HG02588 (cell line): Measurements from ENCODE around the gene CPNE1.
"Not testable (repeated sequence)": the region's sequence is repeated elsewhere in the genome, so short reads cannot be mapped to it uniquely, and the experiment has no call there.

Source experiments
- ATAC-seq: cut with Tn5 transposase; IDR thresholded peaks from one replicate; pipeline ENCODE4 v1.9.1; 2021; ENCODE audit warnings: mild to moderate bottlenecking, moderate library complexity; ENCODE audit not compliant: unreplicated experiment

Gene CPNE1

GRCh38 chr20:35698298-35699126 is 33.8 kb upstream of the CPNE1 start:
- peak; percentile 29 for ATAC-seq

GRCh38 chr20:35697696-35698297 is 33.1 kb upstream of the CPNE1 start:
- ATAC-seq = no peak

- no peak for ATAC-seq
Measured at GRCh38 chr20:35695978-35696377, 31.3 kb upstream of the CPNE1 start.

GRCh38 chr20:35695245-35695749 is 30.6 kb upstream of the CPNE1 start:
- no peak for ATAC-seq

GRCh38 chr20:35690265-35690664 is 25.6 kb upstream of the CPNE1 start:
- ATAC-seq = no peak

GRCh38 chr20:35686872-35687271 is 22.2 kb upstream of the CPNE1 start:
- not testable (repeated sequence) for ATAC-seq

GRCh38 chr20:35685368-35685767 is 20.7 kb upstream of the CPNE1 start:
- not testable (repeated sequence) for ATAC-seq

GRCh38 chr20:35681960-35682359 is 17.3 kb upstream of the CPNE1 start:
- ATAC-seq = no peak

- ATAC-seq = no peak
Measured at GRCh38 chr20:35680452-35681183, 15.9 kb upstream of the CPNE1 start.

GRCh38 chr20:35674921-35675320 is 10.2 kb upstream of the CPNE1 start:
- no peak for ATAC-seq

GRCh38 chr20:35673884-35674283 is 9.2 kb upstream of the CPNE1 start:
- no peak for ATAC-seq

GRCh38 chr20:35669681-35670080 is 5.0 kb upstream of the CPNE1 start:
- no peak for ATAC-seq

- ATAC-seq = no peak
Measured at GRCh38 chr20:35669221-35669620, 4.5 kb upstream of the CPNE1 start.

GRCh38 chr20:35665949-35666288 is 1.2 kb upstream of the CPNE1 start:
- ATAC-seq = no peak

GRCh38 chr20:35663516-35664465 is 909 bp downstream of the CPNE1 start:
- peak; percentile 30 for ATAC-seq

GRCh38 chr20:35662551-35662950 is 2.1 kb downstream of the CPNE1 start:
- no peak for ATAC-seq

- no peak for ATAC-seq
Measured at GRCh38 chr20:35661908-35662307, 2.8 kb downstream of the CPNE1 start.

- ATAC-seq = no peak
Measured at GRCh38 chr20:35661053-35661452, 3.6 kb downstream of the CPNE1 start.

- no peak for ATAC-seq
Measured at GRCh38 chr20:35660122-35660937, 4.4 kb downstream of the CPNE1 start.

GRCh38 chr20:35657271-35657670 is 7.4 kb downstream of the CPNE1 start:
- ATAC-seq = no peak
